Left forelimb (tissue), 1 donor: ENCODE measurements around the gene CDH16.

ENCODE experiments used
- DNase-seq: peaks from one replicate; pipeline ENCODE4 v3.0.0-alpha.2; 2018; ENCODE audit warnings: low spot score

Gene CDH16

DNA sequence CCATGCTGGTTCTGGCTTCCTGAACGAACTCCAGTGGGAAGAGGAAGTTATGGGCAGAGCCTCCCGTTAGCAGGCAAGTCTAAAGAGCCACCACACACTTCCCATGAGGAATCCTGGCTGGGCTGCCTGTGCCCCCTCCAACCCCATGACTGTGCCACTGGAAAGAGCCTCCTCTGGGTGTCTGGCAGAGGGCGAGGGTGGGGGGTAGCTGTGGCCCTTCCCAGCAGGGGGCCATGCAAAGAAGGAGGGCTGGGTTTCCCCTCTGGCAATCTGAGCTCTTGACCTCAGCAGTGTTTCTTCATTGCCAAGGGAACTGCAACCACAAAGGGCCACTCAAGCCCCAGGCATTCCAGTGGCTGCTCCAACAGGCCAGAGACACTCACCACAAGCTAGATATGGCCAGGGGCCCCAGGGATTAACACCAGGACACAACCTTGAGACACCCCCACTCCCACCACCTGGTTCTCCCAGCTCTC, 8.3 kb upstream of the CDH16 start:
- no peak for DNase-seq

DNA sequence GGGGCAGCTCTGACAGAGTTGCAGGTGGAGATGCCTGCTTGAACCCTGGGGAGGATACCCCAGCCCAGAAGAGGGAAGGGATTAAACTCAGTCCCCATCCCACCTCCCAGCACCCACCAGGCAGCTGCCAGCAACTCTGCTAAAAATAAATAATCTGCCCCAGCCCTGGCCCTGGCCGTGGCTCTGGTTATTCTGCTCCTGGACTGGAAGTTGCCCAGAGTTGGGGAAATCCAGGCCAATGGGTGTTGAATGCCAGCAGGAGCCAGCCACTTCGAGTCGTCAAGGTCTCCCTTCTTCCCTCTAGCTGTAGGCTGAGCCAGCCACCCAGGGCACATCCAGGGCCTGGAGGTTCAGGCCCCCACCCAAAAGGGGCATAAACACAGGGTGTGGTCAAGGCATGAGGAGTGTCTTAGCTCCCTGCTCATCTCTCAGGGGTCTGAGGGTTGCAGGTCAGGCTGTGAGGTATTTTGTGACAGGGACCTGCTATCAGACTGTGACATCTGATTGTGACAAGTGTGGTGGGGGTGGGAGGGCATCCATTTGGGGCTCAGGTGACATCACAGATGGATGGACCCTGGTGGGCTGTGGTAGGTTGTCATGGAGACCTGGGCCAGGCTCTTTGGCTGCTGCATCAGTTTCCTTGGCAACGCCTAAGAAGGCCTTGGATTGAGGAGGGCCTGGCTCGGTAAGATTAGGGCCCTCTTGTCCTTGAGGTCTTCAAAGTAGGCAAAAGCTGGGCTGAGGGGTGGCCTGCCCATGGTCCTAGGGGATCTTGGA, 7.7 kb upstream of the CDH16 start:
- no peak for DNase-seq

DNA sequence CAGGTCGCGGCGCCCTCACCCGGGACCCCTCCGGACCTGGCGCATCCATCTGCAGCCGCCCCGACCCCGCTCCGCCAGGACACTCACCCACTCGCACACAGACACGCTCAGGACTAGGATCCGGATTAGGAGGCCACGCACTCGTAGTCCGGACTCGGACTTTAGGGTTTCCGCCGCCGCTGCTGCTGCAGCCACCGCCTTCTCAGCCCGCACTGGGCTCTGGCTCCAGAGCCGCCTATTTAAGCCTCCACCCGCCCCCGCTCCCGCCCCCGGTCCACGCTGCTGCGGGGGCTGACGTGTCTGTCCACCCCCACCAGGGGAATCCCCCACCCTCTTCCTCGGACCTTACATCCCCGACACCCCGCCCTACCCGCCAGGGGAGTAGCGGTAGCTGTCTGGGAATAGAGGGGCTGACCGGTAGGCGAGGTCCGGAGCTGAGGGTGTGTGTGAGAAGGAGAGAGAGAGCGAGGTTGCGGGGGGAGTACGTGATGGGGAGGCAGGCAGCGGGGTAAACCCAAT, 6.7 kb upstream of the CDH16 start, which contains the start of gene RRAD:
Gene RRAD, minus strand, starts transcription at position 214 of the 519 bp plus-strand sequence. CDS start 356 bp downstream, outside the sequence.
- no peak for DNase-seq

DNA sequence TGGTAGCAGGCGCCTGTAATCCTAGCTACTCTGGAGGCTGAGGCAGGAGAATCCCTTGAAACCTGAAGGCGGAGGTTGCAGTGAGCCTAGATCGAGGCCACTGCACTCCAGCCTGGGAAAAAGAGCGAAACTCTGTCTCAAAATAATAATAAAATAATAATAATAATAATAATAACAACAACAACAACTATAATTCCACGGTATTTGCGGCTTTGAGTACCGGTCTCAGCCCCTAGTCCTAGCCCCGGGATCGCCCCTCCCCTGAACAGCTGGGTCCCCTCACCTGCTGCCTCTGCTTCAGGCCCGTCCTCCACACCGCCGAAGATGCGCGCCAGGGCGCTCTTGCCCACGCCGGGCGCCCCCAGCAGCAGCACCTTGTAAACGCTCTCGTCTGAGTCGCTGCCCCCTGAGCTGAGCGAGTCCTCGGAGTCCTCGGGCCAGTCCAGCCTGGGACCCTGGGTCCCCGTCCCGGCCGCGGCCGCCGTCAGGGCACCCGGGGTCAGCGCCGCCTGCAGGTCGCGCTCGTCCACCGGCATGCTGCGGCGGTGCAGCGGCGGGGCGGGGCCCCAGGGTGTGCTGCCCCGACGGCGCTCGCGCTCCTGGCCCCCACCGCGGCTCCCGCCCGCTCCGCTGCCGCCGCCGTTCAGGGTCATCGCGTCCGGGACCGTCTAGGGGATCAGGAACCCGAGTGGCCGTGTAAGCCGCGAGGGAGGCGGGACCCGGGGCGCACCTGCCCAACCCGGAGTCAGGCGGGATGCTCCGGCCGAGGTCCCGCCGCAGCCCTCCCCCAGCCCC, 6.0 kb upstream of the CDH16 start:
- no peak for DNase-seq

DNA sequence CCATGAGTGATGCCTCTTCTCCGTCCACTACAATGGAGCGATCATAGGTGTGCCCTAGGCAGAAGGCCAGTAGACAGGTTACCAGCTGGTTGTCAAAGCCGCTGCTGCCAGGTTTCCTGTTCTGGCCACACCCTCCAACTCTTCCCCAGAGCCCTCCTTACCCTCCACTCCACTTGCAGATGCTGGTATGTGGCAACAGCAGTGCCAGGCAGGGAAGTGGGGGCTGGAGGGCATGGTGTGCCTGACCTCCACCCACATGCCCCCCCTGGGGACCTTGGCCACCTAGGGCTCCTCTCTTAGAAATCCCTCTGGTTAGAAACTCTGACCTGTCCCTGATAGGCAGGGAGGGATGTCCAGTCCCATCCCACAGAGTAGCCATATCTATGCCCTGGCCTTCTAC, 5.2 kb upstream of the CDH16 start:
- no peak for DNase-seq

DNA sequence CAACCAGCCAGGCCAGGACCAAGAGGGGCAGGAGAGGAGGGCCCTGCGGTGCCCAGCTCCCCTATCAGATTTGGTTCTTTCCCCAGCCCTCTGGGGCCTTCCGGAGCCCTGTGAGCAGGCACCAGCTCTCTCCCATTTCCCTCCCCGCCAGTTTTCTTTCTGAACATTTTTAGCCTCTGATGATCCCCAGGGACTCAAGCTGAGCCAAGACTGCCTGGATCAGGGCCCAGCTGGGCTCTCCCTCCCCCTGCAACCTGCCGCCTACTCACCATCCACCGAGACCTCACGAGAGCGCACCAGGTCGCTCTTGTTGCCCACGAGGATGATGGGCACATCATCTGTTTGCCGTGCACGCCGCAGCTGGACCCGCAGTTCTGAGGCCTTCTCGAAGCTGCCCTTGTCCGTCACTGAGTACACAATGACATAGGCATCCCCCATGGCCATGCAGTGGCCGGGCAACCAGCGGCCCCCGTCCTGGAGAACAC, 4.6 kb upstream of the CDH16 start:
- no peak for DNase-seq

DNA sequence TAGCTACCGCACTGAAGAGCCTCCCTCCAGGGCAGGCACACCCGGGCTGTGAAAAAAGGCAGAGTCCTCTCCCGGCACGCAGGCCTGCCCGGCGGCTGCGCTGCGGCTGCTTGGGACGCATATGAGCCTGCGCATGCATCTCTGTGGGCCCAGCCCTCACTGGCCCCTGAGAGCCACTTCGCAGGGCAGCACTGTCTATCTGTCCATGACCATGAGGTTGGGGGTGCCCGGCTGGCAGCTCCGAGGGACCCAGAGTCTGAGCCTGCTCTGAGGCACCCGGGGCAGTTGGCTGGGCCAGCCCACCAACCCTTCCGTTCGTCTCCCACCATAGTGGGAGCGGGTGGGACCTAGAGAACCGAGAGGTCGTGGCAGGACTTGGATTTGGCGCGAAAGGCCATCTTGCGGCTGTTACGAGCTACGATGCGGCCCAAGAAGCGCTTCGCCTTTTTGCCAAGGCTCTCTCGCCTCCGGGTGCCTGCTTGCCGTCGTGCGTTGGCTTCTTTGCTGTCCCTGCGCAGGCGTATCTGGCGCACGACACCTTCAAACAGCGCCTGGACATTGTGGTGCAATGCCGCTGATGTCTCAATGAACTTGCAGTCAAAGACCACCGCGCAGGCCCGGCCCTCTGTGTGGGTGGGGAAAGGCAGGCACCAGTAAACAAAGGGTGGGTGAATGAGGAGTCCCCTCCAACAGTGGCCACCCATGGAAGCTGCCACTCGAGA, 3.2 kb upstream of the CDH16 start:
- no peak for DNase-seq

DNA sequence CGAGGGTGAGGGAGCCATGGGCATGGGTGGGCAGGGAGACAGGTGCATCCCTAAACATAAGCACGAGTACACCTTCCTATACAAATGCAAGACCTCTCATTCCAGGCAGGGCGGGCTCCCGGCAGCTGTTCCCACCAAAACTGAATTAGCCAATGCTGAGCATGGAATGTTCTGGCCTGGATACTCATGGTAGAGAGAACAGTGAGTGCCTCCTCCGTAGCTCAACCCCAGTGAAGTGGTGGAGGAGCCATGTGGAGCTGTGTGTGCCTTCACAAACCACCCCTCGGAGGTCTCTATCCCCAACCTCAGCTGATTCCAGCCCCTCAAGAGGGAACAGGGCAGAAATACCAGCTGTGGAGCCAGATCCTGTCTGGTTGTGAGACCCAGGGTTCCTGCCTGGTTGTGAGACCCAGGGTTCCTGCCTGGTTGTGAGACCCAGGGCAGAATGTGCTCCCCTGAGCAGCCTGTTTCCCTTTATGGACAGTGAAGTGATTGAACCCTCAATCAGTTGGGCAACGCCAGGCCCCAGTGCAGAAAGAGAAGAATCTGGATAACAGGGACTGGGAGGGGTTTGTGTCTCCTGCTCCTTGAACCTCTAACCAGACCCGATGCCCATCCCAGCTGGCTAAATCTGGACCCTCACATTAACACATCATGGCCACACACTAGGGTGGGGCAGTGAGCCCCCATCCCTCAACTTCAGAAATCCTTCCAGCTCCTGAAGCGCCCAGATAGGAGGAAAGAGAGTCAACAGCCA, 2.4 kb upstream of the CDH16 start:
- DNase-seq: no peak

DNA sequence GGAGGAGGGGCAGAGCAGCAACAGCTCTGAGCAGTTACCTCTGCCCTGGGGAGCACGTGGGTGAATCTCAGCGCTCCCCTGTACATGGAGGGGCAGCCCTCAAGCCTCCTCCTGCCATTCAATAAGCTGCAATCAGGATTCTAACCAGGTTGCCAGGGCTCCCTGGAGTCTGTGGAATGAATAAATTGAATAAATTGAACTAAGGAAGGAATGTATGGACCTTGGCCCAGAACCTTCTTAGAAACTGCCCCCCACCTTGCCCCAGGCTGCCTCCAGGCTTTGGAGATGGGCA, 1.6 kb upstream of the CDH16 start:
- no peak for DNase-seq

DNA sequence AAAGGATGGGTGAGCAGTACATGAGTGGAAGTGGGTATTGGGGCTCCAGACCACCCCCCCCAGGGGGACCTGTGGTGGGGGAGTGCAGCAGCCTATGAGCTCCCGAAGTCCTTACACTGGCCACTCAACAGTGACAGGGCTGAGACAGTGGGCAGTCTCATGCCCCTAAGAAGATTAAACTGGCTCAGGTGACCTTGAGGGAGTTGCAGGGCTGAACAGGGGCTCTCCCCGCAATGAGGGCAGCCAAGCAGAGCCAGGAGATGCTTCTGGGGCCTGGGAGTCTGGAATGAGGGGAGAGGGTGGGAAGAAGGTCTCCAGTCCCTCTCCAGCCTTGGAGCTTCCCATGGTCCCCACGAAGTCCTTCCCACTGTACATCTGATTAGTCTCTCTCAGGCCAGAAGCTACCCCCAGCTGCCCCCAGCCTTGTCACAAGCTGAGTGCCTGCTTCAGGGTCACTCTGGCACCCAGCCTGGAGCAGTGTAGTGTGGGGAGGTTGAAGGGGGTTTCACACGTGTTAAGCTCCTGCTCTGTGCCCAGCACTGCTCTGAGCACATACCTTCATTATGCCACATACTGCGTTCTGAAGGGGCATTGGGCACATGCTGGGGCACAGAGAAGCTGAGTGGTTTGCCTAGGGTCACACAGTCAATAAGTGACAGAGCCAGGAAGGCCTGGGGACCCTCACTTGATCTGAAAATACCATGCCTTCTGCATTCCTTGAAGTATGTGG, 1.0 kb upstream of the CDH16 start:
- no peak for DNase-seq

DNA sequence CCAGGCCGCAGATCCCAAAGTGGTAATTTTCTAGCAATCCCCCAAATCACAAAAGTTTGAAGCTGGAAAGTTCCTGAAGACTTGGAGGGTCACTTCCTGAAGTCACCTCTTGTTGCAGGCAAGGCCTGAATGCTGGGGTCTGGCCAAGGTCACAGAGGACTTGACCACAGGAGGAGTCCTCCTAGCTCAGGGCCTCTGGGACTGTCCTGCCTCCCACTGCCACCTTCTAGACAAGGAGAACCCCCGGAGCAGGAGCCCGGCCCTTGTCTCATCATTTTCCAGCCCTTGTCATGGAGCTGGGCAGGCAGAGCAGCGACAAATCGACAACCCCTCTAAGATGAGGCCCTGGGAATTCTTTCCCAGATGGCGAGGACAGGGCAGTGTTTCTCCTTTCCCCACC, 330 bp downstream of the CDH16 start:
- DNase-seq: no peak

DNA sequence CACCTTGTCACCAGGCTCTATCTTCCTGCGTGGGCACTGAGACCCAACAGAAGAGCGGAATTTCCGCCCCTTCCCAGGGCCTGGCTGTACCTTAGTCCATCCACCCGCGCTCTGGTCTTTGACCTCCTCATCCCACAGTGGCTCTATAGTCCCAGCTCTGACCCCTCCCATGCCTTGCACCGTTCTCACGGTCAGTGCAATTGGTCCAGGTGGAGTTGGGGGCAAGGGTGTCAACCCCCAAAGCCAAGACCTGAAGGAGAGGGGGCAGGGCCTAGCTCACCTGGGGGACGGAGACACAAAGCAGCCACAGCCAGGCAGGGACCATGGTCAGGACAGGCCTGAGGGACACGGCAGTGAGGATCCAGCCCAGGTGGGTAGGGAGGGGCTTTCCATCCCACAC, 944 bp downstream of the CDH16 start:
- DNase-seq: no peak

DNA sequence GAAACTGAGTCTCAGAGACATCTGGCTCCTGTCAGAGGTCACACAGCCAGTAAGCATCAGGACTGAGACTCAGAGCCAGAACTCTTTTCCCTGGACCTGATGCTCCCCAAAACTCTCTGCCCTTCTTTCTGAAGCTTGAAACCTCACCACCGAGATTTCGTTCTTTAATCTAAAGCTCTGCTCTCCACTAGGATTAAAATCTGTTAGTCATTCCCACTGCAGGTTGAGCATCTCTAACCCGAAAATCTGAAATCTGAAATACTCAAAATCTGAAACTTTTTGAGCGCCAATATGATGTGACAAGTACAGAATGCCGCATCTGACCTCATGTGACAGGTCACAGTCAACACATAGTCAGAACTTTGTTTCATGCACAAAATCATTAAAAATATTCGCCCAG, 2.2 kb downstream of the CDH16 start:
- no peak for DNase-seq

DNA sequence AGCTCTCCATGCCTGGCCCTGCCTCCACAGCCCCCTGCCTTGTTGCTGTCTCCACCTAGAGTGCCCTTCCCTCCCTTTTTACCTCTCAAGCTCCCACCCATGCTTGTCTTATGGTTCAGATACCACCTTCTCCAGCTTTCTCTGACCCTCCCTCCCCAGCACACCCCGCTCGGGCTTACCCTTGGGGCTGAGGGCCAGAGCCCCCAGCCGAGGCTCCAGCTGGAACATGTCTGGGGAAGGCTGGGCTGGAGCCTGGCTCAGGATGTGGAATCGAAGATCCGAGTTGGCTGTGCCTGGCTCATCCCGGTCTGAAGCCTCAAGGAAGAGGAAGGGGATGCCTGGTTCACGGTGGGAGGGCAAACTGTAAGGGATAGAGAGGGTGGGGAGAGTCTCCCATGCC, 3.6 kb downstream of the CDH16 start:
- DNase-seq: no peak

DNA sequence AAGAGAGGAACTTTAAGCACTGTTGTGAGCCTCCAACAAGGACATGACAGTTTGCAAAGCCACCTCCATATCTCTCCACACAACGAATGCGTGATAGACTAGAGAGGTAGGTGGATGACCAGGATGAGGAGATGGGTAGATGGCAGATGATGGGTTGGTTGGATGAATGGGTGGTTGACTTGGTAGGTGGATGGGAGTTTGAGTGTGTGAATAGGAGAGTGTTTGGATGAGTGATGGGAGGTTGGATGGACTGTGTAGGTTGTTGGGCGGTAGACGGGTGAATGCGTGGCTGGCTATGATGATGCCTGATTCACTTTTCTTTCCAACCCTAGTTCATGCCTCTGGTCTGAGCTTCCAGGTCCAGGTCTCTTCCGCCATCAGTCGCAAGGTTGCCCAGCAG, 4.1 kb downstream of the CDH16 start:
- DNase-seq: no peak

DNA sequence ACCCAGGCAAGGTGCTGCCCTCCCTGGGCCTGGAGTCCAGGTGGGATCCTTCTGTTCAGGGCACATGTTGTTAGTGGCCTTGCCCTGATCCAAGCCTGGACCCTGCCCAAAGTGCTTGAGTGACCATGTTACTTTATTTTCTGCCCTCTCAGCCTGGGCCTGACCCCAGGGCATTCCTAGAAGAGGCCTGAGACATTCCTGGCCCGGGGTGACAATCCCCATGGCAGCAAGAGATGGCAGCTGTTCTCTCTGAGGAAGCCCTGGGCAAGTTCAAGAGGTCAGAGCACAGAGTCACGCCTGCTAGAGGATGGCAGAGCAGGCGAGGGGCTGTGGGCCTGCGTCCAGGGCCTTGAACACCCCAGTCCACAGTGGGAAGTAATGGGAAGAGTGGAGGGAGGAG, 5.0 kb downstream of the CDH16 start:
- DNase-seq: no peak

DNA sequence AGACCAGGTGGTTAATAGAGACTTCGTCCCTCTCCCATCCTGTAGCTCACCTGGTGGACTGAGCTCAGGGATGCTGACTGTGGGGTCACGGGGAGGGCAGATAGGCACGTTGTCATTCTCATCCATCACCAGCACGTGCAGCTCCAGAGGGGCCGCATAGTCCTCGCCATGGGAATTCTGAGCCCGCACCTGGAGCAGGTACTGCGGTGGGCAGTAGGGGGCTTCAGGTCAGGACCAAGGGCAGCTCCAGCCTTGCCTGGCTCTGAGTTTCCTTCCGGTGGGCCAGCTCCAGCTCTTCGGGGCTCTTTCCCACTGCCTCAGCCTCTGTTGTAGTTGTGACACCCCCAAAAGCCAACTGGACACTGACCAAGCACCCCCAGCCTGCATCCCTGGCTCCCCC, 5.6 kb downstream of the CDH16 start:
- no peak for DNase-seq

DNA sequence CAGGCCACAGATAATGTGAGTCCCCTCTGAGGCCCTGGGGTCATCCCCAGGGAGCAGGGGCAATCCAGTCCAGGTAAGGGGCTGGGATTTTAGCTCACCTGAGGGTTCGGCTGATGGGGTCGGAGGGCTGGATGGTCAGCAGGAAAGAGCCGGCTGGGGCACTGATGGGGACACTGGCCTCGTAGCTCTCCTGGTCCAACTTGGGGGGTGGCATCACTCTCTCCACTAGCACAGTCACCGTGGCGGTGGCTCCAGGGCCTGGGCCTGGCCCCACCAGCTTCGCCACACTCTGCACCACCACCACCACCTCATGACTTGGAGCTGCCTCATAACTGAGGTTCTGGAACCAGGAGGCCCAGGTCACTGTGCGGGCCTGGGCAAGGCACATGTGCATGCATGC, 6.9 kb downstream of the CDH16 start:
- DNase-seq: no peak

DNA sequence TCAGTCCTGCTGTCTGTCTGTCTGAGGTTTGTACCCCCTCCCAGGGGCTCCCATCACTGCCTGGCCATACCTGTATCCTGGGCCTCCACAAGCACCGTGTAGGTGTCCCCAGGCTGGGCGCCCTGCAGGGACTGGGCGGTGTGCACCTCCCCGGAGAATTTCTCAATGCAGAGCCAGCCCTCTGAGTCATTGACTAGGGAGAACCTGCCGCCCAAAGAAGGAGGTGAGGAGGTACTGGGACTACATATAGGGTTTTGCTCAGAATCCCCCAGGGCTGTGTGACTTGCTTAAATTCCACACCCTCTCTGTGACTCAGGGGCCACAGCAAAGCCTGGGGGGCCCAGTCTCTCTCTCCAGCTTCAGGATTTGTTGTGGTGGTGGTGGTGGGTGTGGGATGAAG, 7.6 kb downstream of the CDH16 start:
- no peak for DNase-seq

DNA sequence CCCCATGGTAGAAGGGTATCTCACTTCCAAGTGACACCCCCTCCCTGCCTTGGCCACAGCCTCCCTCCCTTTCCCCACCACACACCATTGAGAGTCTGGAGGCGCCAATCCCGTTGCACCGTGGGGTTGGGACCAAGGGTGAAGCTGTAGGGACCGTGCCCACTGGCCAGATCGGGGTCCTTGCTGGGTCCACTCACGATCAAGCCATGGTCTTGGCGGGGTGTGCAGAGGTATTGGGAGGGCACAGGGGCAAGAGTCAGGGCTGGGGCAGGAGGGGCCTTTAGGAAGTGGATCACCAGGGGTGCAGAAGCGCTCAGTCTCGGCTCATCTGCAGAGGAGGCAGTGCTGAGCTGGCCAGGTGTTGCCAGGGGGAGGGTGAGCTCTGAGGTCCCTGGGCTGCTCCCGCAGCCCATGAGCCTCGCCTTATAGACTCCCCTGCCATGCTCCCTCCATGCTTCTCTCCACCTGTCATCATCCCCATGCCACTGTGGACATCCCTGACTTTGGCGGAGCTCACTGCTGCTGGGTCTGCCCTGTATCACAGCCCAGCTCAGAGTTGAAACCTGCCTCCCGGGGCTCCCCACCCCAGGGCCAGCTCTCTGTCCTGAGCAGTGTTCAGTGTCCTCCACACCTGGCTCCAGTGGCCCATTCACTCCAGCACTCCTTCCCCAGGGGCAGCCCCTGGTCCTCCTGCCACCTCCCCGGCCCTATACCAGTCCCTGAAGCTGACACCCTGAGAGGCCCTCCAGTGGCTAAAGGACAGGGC, 8.3 kb downstream of the CDH16 start:
- DNase-seq: no peak
